Measurements from ENCODE around the gene CFAP53.

- no peak for TF ChIP-seq ZNF274 (IDR thresholded peaks at IDR 0.05; ENCODE audit: low read depth, low read length)
- no peak for TF ChIP-seq YY1 (IDR thresholded peaks at IDR 0.05; ENCODE audit: insufficient read depth, insufficient read length)
- no peak for TF ChIP-seq SUZ12 (IDR thresholded peaks at IDR 0.05; ENCODE audit: extremely low read depth, insufficient read depth, insufficient read length)
These were observed 15.1 kb upstream of the CFAP53 start, which contains the start of gene MBD1 for GRCh38 chr18:50281295-50281971.

Data from NT2/D1 (cell line).